GM23338 (cell line): ENCODE results near the gene MKX. TPM values are rescaled to one million over a fixed set of nuclear protein-coding genes. Genes with fewer than 3 reads are reported as not detected.

Experiments
- ATAC-seq: fragments of 200-7000 bp; cut with Tn5 transposase; 3 replicates; pipeline ENCODE4 v1.9.1; 2020
- DNase-seq: peaks from one replicate; pipeline ENCODE4 v3.0.0-alpha.2; 2015; ENCODE audit warnings: low spot score
- H2AFZ ChIP-seq: fragments of 200-600 bp; sonication (generic); 2 replicates; pipeline ENCODE4 v1.8.0; 2016; ENCODE audit warnings: antibody characterized with exemption, mild to moderate bottlenecking, moderate library complexity
- H3F3A ChIP-seq: fragments of 200-600 bp; sonication (generic); replicated peaks from 2 replicates; pipeline ENCODE4 v1.8.0; 2017; ENCODE audit warnings: antibody characterized with exemption, mixed run types, low read depth
- H3K27ac ChIP-seq: fragments of 200-600 bp; sonication (generic); 2 replicates; pipeline ENCODE4 v1.6.1; 2016; ENCODE audit warnings: low read depth
- H3K27me3 ChIP-seq: fragments of 200-600 bp; sonication (generic); 2 replicates; pipeline ENCODE4 v1.8.0; 2016; ENCODE audit warnings: mild to moderate bottlenecking, mixed run types, moderate library complexity; ENCODE audit not compliant: insufficient read depth
- H3K36me3 ChIP-seq: fragments of 200-600 bp; sonication (generic); 2 replicates; pipeline ENCODE4 v1.8.0; 2016; ENCODE audit warnings: mild to moderate bottlenecking; ENCODE audit not compliant: insufficient read depth
- H3K4me1 ChIP-seq: fragments of 200-600 bp; sonication (generic); 2 replicates; pipeline ENCODE4 v1.8.0; 2016; ENCODE audit warnings: mild to moderate bottlenecking, moderate library complexity; ENCODE audit not compliant: insufficient read depth
- H3K4me2 ChIP-seq: fragments of 200-600 bp; sonication (generic); 2 replicates; pipeline ENCODE4 v1.7.1; 2017; ENCODE audit warnings: mixed run types
- H3K4me3 ChIP-seq: fragments of 200-600 bp; sonication (generic); 2 replicates; pipeline ENCODE4 v1.6.1; 2016; ENCODE audit warnings: mixed run types
- H3K79me2 ChIP-seq: fragments of 200-600 bp; sonication (generic); replicated peaks from 2 replicates; pipeline ENCODE4 v1.8.0; 2017; ENCODE audit warnings: mild to moderate bottlenecking; ENCODE audit not compliant: insufficient read depth
- H3K9me2 ChIP-seq: fragments of 200-600 bp; sonication (generic); 2 replicates; pipeline ENCODE4 v1.8.0; 2017; ENCODE audit not compliant: insufficient read depth
- H4K20me1 ChIP-seq: fragments of 200-600 bp; sonication (generic); replicated peaks from 2 replicates; pipeline ENCODE4 v1.8.0; 2017; ENCODE audit warnings: mild to moderate bottlenecking; ENCODE audit not compliant: insufficient read depth
- H3K27ac Mint-ChIP-seq: 2 replicates; pipeline ENCODE4 v1.8.0; 2020; ENCODE audit warnings: inconsistent platforms, mild to moderate bottlenecking, moderate library complexity, mixed read lengths
- H3K27me3 Mint-ChIP-seq: 3 replicates; pipeline ENCODE4 v1.8.0; 2022; ENCODE audit warnings: low read depth, mild to moderate bottlenecking, moderate library complexity, mixed read lengths, inconsistent platforms; ENCODE audit not compliant: insufficient read depth, poor library complexity
- H3K36me3 Mint-ChIP-seq: 3 replicates; pipeline ENCODE4 v1.8.0; 2021; ENCODE audit warnings: low read depth, mild to moderate bottlenecking, inconsistent platforms, moderate library complexity, mixed read lengths
- H3K4me1 Mint-ChIP-seq: 3 replicates; pipeline ENCODE4 v1.8.0; 2020; ENCODE audit warnings: mild to moderate bottlenecking, inconsistent platforms, mixed read lengths
- H3K4me3 Mint-ChIP-seq: 3 replicates; pipeline ENCODE4 v1.8.0; 2021; ENCODE audit warnings: moderate library complexity, mild to moderate bottlenecking, inconsistent platforms, mixed read lengths
- H3K9me3 Mint-ChIP-seq: 3 replicates; pipeline ENCODE4 v1.8.0; 2020; ENCODE audit warnings: moderate library complexity, mild to moderate bottlenecking, inconsistent platforms, mixed read lengths
- EZH2 ChIP-seq: fragments of 200-600 bp; sonication (generic); IDR thresholded peaks from one replicate; pipeline ENCODE4 v1.8.0; 2017; ENCODE audit warnings: antibody characterized with exemption, mild to moderate bottlenecking, low read depth; ENCODE audit not compliant: unreplicated experiment
- NANOG ChIP-seq: IDR thresholded peaks from 2 replicates; pipeline ENCODE4 v1.6.1; 2016; ENCODE audit warnings: antibody characterized with exemption, borderline replicate concordance
- STAT1 ChIP-seq: IDR thresholded peaks from one replicate; pipeline ENCODE4 v1.6.1; 2016; ENCODE audit warnings: antibody characterized with exemption; ENCODE audit not compliant: unreplicated experiment
- ZNF114 ChIP-seq: fragments of 250-450 bp; sonication (Bioruptor Pico); IDR thresholded peaks from 2 replicates; pipeline ENCODE4 v1.5.0; 2020; ENCODE audit warnings: mild to moderate bottlenecking, moderate library complexity
- ZNF331 ChIP-seq: fragments of 250-450 bp; sonication (Bioruptor Pico); IDR thresholded peaks from 2 replicates; pipeline ENCODE4 v1.5.0; 2020; ENCODE audit warnings: low read depth, mild to moderate bottlenecking, moderate library complexity
- polyA plus RNA-seq: library from polyadenylated mRNA; unstranded; fragments of >200 nt; fragmentation: Nextera tagmentation; extraction: Ambion mirVana; gene quantifications from 2 replicates; pipeline ENCODE4 v1.2.1, GENCODE V29; 2016
- total RNA-seq: library from RNA; depleted of rRNA; stranded (reverse); fragments of >200 nt; shearing (Covaris generic); gene quantifications from 2 replicates; pipeline ENCODE4 v1.2.3, GENCODE V29; 2014
- TF ChIP-seq, protein P1 (sequence below): IDR thresholded peaks from 2 replicates; pipeline ENCODE4 v1.6.1; 2016; ENCODE audit warnings: antibody characterized with exemption
- TF ChIP-seq, protein P2 (sequence below): IDR thresholded peaks from one replicate; pipeline ENCODE4 v1.6.1; 2018; ENCODE audit warnings: antibody characterized with exemption; ENCODE audit not compliant: unreplicated experiment
- TF ChIP-seq, protein P3 (sequence below): fragments of 250-450 bp; sonication (Bioruptor Pico); IDR thresholded peaks from 2 replicates; pipeline ENCODE4 v1.5.0; 2020; ENCODE audit warnings: mild to moderate bottlenecking, moderate library complexity
- TF ChIP-seq, protein P4 (sequence below), 2 experiments: fragments of 200-600 bp in 1 of 2; sonication (generic) in 1 of 2; conservative IDR thresholded peaks; 2 replicates each; pipeline versions ENCODE4 v1.5.1 to v1.6.1; 2016 to 2017; ENCODE audit warnings: antibody characterized with exemption in 2 of 2, low read depth in 2 of 2, mild to moderate bottlenecking in 2 of 2, moderate library complexity in 1 of 2

The MKX gene
- total and polyA plus RNA-seq, 2 experiments from 2014 or later: 0.66 to 0.97 TPM

DNA sequence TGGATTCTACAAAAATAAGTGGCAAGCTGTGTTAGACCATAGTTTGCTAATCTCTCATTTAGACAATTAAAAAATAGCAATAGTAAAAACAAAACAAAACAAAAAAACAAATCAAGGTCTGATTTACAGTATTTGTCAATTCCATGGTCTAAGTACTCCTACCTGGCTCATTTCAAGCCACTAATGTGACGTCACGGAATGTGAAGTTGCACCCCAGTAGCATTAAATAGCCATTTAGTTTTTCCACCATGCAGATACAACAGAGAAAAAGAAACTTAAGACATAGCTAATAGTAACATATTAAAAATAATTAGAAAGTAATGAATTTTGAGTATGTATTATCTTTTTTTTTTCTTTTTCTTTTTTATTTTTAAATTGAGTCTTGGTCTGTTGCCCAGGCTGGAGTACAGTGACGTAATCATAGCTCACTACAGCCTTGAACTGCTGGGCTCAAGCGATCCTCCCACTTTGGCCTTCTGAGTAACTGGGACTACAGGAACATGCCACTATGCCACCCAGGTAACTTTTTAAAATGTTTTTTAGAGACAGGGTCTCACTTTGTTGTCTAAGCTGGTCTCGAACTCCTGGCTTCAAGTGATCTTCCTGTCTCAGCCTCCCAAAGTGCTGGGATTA, 101.2 kb downstream of the MKX start:
- TF ChIP-seq ZNF331 (CRISPR knock-in tag): no peak
- TF ChIP-seq STAT1: no peak
- TF ChIP-seq EZH2: no peak
- TF ChIP-seq, protein P1, sequence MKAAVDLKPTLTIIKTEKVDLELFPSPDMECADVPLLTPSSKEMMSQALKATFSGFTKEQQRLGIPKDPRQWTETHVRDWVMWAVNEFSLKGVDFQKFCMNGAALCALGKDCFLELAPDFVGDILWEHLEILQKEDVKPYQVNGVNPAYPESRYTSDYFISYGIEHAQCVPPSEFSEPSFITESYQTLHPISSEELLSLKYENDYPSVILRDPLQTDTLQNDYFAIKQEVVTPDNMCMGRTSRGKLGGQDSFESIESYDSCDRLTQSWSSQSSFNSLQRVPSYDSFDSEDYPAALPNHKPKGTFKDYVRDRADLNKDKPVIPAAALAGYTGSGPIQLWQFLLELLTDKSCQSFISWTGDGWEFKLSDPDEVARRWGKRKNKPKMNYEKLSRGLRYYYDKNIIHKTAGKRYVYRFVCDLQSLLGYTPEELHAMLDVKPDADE: no peak
- TF ChIP-seq, protein P2, sequence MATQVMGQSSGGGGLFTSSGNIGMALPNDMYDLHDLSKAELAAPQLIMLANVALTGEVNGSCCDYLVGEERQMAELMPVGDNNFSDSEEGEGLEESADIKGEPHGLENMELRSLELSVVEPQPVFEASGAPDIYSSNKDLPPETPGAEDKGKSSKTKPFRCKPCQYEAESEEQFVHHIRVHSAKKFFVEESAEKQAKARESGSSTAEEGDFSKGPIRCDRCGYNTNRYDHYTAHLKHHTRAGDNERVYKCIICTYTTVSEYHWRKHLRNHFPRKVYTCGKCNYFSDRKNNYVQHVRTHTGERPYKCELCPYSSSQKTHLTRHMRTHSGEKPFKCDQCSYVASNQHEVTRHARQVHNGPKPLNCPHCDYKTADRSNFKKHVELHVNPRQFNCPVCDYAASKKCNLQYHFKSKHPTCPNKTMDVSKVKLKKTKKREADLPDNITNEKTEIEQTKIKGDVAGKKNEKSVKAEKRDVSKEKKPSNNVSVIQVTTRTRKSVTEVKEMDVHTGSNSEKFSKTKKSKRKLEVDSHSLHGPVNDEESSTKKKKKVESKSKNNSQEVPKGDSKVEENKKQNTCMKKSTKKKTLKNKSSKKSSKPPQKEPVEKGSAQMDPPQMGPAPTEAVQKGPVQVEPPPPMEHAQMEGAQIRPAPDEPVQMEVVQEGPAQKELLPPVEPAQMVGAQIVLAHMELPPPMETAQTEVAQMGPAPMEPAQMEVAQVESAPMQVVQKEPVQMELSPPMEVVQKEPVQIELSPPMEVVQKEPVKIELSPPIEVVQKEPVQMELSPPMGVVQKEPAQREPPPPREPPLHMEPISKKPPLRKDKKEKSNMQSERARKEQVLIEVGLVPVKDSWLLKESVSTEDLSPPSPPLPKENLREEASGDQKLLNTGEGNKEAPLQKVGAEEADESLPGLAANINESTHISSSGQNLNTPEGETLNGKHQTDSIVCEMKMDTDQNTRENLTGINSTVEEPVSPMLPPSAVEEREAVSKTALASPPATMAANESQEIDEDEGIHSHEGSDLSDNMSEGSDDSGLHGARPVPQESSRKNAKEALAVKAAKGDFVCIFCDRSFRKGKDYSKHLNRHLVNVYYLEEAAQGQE: no peak
- TF ChIP-seq ZNF114 (CRISPR knock-in tag): no peak
- TF ChIP-seq, protein P3, sequence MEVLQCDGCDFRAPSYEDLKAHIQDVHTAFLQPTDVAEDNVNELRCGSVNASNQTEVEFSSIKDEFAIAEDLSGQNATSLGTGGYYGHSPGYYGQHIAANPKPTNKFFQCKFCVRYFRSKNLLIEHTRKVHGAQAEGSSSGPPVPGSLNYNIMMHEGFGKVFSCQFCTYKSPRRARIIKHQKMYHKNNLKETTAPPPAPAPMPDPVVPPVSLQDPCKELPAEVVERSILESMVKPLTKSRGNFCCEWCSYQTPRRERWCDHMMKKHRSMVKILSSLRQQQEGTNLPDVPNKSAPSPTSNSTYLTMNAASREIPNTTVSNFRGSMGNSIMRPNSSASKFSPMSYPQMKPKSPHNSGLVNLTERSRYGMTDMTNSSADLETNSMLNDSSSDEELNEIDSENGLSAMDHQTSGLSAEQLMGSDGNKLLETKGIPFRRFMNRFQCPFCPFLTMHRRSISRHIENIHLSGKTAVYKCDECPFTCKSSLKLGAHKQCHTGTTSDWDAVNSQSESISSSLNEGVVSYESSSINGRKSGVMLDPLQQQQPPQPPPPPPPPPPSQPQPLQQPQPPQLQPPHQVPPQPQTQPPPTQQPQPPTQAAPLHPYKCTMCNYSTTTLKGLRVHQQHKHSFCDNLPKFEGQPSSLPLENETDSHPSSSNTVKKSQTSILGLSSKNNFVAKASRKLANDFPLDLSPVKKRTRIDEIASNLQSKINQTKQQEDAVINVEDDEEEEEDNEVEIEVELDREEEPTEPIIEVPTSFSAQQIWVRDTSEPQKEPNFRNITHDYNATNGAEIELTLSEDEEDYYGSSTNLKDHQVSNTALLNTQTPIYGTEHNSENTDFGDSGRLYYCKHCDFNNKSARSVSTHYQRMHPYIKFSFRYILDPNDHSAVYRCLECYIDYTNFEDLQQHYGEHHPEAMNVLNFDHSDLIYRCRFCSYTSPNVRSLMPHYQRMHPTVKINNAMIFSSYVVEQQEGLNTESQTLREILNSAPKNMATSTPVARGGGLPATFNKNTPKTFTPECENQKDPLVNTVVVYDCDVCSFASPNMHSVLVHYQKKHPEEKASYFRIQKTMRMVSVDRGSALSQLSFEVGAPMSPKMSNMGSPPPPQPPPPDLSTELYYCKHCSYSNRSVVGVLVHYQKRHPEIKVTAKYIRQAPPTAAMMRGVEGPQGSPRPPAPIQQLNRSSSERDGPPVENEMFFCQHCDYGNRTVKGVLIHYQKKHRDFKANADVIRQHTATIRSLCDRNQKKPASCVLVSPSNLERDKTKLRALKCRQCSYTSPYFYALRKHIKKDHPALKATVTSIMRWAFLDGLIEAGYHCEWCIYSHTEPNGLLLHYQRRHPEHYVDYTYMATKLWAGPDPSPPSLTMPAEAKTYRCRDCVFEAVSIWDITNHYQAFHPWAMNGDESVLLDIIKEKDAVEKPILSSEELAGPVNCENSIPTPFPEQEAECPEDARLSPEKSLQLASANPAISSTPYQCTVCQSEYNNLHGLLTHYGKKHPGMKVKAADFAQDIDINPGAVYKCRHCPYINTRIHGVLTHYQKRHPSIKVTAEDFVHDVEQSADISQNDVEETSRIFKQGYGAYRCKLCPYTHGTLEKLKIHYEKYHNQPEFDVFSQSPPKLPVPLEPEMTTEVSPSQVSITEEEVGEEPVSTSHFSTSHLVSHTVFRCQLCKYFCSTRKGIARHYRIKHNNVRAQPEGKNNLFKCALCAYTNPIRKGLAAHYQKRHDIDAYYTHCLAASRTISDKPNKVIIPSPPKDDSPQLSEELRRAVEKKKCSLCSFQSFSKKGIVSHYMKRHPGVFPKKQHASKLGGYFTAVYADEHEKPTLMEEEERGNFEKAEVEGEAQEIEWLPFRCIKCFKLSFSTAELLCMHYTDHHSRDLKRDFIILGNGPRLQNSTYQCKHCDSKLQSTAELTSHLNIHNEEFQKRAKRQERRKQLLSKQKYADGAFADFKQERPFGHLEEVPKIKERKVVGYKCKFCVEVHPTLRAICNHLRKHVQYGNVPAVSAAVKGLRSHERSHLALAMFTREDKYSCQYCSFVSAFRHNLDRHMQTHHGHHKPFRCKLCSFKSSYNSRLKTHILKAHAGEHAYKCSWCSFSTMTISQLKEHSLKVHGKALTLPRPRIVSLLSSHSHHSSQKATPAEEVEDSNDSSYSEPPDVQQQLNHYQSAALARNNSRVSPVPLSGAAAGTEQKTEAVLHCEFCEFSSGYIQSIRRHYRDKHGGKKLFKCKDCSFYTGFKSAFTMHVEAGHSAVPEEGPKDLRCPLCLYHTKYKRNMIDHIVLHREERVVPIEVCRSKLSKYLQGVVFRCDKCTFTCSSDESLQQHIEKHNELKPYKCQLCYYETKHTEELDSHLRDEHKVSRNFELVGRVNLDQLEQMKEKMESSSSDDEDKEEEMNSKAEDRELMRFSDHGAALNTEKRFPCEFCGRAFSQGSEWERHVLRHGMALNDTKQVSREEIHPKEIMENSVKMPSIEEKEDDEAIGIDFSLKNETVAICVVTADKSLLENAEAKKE (CRISPR knock-in tag): no peak
- TF ChIP-seq, protein P4, sequence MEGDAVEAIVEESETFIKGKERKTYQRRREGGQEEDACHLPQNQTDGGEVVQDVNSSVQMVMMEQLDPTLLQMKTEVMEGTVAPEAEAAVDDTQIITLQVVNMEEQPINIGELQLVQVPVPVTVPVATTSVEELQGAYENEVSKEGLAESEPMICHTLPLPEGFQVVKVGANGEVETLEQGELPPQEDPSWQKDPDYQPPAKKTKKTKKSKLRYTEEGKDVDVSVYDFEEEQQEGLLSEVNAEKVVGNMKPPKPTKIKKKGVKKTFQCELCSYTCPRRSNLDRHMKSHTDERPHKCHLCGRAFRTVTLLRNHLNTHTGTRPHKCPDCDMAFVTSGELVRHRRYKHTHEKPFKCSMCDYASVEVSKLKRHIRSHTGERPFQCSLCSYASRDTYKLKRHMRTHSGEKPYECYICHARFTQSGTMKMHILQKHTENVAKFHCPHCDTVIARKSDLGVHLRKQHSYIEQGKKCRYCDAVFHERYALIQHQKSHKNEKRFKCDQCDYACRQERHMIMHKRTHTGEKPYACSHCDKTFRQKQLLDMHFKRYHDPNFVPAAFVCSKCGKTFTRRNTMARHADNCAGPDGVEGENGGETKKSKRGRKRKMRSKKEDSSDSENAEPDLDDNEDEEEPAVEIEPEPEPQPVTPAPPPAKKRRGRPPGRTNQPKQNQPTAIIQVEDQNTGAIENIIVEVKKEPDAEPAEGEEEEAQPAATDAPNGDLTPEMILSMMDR (conservative IDR thresholded peaks at IDR 0.05; ENCODE audit: low read depth in 2 of 2): no peak
- no peak for TF ChIP-seq NANOG
- peaks cover 2% of the 10 kb centered on the region for H3K27me3 Mint-ChIP-seq
- no peak overlapping the region for H3K4me3 ChIP-seq
- H3K9me2 ChIP-seq: no peaks in the 10 kb centered on the region
- ATAC-seq (no peak), DNase-seq (no peak)
- no peaks in the 10 kb centered on the region for H3K4me1 Mint-ChIP-seq
- no peaks in the 10 kb centered on the region for H3K27me3 ChIP-seq
- no peak overlapping the region for H3K4me2 ChIP-seq
- no peak overlapping the region for H3K4me3 Mint-ChIP-seq
- no peaks in the 10 kb centered on the region for H3K36me3 Mint-ChIP-seq
- peaks cover 5% of the 10 kb centered on the region; the same call in 2 of the 3 replicates for H3K9me3 Mint-ChIP-seq
- no peak overlapping the region for H3K27ac Mint-ChIP-seq
- no peak overlapping the region for H3K27ac ChIP-seq
- H4K20me1 ChIP-seq: no peaks in the 10 kb centered on the region
- no peaks in the 10 kb centered on the region for H3K4me1 ChIP-seq
- H2AFZ ChIP-seq: no peak overlapping the region
- H3F3A ChIP-seq: no peaks in the 10 kb centered on the region
- no peaks in the 10 kb centered on the region for H3K36me3 ChIP-seq
- H3K79me2 ChIP-seq: no peaks in the 10 kb centered on the region
